Measurements from ENCODE around the gene NIPAL4.

The NIPAL4 gene

DNA sequence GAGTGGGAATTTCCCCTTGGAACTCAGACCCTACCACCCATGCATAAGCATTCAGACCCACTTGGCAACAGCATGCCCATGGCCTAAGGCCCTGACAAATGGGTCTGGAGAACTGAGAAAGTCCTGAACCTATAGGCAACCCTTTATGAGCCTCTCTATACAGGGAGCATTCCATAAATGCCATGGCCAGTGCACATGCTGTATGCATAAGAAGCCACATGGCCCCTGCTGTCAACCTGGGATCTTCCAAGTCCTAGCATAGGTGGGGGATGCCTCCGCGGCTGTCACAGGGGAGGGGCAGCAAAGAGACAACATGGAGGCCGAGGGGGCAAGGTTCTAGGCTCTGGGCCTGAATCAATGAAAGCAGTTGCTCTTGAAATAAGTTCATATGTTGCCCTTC, 8.2 kb upstream of the NIPAL4 start:
- TF ChIP-seq, protein P1, sequence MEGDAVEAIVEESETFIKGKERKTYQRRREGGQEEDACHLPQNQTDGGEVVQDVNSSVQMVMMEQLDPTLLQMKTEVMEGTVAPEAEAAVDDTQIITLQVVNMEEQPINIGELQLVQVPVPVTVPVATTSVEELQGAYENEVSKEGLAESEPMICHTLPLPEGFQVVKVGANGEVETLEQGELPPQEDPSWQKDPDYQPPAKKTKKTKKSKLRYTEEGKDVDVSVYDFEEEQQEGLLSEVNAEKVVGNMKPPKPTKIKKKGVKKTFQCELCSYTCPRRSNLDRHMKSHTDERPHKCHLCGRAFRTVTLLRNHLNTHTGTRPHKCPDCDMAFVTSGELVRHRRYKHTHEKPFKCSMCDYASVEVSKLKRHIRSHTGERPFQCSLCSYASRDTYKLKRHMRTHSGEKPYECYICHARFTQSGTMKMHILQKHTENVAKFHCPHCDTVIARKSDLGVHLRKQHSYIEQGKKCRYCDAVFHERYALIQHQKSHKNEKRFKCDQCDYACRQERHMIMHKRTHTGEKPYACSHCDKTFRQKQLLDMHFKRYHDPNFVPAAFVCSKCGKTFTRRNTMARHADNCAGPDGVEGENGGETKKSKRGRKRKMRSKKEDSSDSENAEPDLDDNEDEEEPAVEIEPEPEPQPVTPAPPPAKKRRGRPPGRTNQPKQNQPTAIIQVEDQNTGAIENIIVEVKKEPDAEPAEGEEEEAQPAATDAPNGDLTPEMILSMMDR (conservative IDR thresholded peaks at IDR 0.05; ENCODE audit: control insufficient read depth, insufficient read depth, low read depth, low read length), result no peak
- no peak overlapping the region for H3K4me3 ChIP-seq (ENCODE audit: control insufficient read depth, low read depth, low read length)
- no peak for DNase-seq (ENCODE audit: low read depth)

DNA sequence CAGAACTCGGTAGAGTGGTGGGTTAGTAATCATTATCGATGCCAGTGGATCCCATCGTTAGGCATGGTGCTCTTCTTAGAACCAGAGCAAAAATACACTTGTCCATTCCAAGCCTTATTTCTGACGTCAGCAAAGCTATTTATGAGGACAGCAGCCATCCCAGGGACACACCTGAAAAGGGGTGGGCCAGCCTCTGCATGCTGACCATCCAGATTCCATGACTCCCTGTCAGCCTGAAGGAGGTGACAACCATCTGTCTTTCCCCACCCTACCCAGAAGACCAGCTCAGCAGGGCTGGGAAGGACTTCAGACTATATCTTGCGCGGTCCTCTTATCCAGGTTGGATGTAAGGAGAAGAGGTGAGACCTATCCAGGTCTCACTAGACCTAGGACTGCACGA, 5.7 kb upstream of the NIPAL4 start:
- no peak for DNase-seq (ENCODE audit: low read depth)

DNA sequence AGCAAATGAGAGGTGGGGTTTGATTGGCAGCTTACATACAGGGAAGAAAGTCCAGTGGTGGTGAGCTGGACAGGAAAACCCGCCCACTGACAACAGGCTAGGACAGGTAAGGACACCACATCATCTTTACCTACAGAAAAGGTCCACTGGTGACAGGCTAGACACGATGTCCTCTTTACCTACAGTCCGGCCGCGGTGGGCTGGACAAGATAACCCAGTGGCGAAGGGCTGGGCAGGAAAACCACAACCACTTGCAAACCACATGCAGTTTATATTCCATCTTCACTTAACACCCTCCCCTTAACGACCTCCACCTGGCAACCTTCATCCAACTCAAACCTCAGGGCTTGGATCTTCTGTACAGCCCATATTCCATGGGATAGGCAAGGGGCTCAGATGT, 5.0 kb upstream of the NIPAL4 start:
- no peak for DNase-seq (ENCODE audit: low read depth)
- TF ChIP-seq, protein P1 (conservative IDR thresholded peaks at IDR 0.05; ENCODE audit: control insufficient read depth, insufficient read depth, low read depth, low read length), result no peak
- H3K4me3 ChIP-seq (ENCODE audit: control insufficient read depth, low read depth, low read length), result no peak overlapping the region

More for the DNA sequence above, 5.7 kb upstream of the NIPAL4 start:
- no peak overlapping the region for H3K4me3 ChIP-seq (ENCODE audit: control insufficient read depth, low read depth, low read length)
- TF ChIP-seq, protein P1 (conservative IDR thresholded peaks at IDR 0.05; ENCODE audit: control insufficient read depth, insufficient read depth, low read depth, low read length), result no peak

DNA sequence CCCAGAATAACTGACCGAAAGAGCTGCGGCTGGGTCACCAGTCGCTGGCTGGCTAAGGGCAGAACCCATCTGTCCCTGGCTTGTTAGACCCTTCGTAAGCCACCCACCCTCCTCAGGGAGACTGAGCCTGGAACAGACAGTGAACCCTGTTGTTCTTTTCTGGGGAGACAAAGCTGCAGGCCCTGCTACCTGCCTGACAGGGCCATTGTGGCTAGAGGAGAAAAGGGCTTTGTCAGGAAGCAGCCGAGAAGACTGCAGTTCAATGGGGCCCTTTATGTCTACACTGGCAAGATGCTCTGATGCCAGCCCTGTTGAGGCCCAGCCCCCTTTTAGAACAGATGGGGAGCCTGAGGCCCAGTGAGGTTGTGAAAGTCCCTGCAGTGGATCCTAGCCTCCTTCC, 3.7 kb upstream of the NIPAL4 start:
- H3K4me3 ChIP-seq (ENCODE audit: control insufficient read depth, low read depth, low read length), result no peak overlapping the region
- TF ChIP-seq, protein P1 (conservative IDR thresholded peaks at IDR 0.05; ENCODE audit: control insufficient read depth, insufficient read depth, low read depth, low read length), result no peak
- DNase-seq (ENCODE audit: low read depth), result no peak

DNA sequence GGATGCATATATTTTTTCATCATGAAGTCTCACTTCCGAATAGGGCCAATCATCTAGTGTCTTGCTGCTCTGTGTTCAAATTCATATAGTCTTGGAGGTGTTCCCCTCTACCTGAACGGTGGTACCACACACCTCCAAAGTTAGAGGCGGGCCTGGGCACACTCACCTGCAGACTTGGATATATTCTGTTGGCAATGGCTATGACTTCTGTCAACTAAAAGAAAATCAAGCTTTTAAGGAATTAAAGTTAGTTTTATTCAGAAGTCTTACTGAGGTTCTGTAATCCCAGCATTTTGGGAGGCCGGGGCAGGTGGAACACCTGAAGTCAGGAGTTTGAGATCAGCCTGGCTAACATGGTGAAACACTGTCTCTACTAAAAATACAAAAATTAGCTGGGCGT, 2.6 kb upstream of the NIPAL4 start:
- no peak for DNase-seq (ENCODE audit: low read depth)
- TF ChIP-seq, protein P1 (conservative IDR thresholded peaks at IDR 0.05; ENCODE audit: control insufficient read depth, insufficient read depth, low read depth, low read length), result no peak
- H3K4me3 ChIP-seq (ENCODE audit: control insufficient read depth, low read depth, low read length), result no peak overlapping the region

DNA sequence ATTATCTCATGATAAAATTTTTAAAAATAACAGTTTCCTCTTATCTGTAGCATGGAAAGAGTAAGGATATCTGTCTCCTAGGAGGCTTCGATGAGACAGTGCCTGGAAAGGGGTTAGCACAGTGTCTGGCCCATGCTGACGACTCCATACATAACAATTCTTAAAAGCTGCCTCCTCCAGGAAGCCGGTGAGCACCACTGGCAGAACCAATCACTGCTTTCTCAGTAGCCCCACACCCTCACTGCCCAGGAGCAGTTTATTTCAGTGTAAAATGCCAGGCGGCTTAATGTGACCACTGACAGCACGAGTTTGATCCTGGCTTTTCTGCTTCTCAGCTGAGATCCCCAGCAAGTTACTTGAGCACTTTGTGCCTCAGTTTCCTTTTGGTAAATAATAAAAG, 1.2 kb upstream of the NIPAL4 start:
- H3K4me3 ChIP-seq (ENCODE audit: control insufficient read depth, low read depth, low read length), result no peak overlapping the region
- DNase-seq (ENCODE audit: low read depth), result no peak
- TF ChIP-seq, protein P1 (conservative IDR thresholded peaks at IDR 0.05; ENCODE audit: control insufficient read depth, insufficient read depth, low read depth, low read length), result no peak

Measured in fibroblast of mammary gland (primary cell).